GM12878 (cell line): ENCODE results near the gene HOPX. TPM values are rescaled to one million over a fixed set of nuclear protein-coding genes. Genes with fewer than 3 reads are reported as not detected.

Source experiments
- BHLHE40 ChIP-seq, 2 experiments: fragments of 450-650 bp in 1 of 2; IDR thresholded peaks; 2 replicates each; pipeline ENCODE4 v1.6.1; 2011 to 2017; ENCODE audit warnings: low read depth in 2 of 2, borderline replicate concordance in 1 of 2, improper control_type of control experiment in 1 of 2, low read length in 1 of 2, mild to moderate bottlenecking in 1 of 2
- BMI1 ChIP-seq: fragments of 450-650 bp; IDR thresholded peaks from 2 replicates; pipeline ENCODE4 v1.6.1; 2016; ENCODE audit warnings: mild to moderate bottlenecking, moderate library complexity, borderline replicate concordance
- CREB1 ChIP-seq: IDR thresholded peaks from 2 replicates; pipeline ENCODE4 v1.6.1; 2012; ENCODE audit warnings: low read depth, mild to moderate bottlenecking, inconsistent platforms
- E2F4 ChIP-seq: IDR thresholded peaks from 2 replicates; pipeline ENCODE4 v1.6.1; 2012; ENCODE audit warnings: low read depth, low read length, improper control_type of control experiment
- HCFC1 ChIP-seq: fragments of 150-350 bp; IDR thresholded peaks from 2 replicates; pipeline ENCODE4 v1.6.1; 2014; ENCODE audit warnings: low read length
- IRF4 ChIP-seq: IDR thresholded peaks from 2 replicates; pipeline ENCODE4 v1.6.1; 2011; ENCODE audit warnings: low read depth, low read length
- NFIC ChIP-seq: IDR thresholded peaks from 2 replicates; pipeline ENCODE4 v1.6.1; 2012; ENCODE audit warnings: low read depth, mild to moderate bottlenecking, inconsistent platforms, low read length, moderate library complexity
- RAD51 ChIP-seq: fragments of 450-650 bp; IDR thresholded peaks from 2 replicates; pipeline ENCODE4 v1.6.1; 2016; ENCODE audit warnings: moderate library complexity, mild to moderate bottlenecking, inconsistent platforms
- RB1 ChIP-seq: fragments of 450-650 bp; formaldehyde crosslinking; IDR thresholded peaks from 2 replicates; pipeline ENCODE4 v1.6.1; 2017; ENCODE audit warnings: mild to moderate bottlenecking, borderline replicate concordance
- polyA plus RNA-seq, 11 experiments: library from polyadenylated mRNA; depleted of rRNA in 4 of 11; unstranded in 6 of 11; stranded (reverse) in 5 of 11; fragments of >200 nt; fragmentation: Nextera tagmentation in 4 of 11; fragmentation: Illumina TruSeq in 1 of 11; extraction: Ambion mirVana in 4 of 11; extraction: Trizol in 1 of 11; gene quantifications; 1 replicate in 1 of 11; 2 replicates in 10 of 11; pipeline versions ENCODE4 v1.2.1 to v1.2.3, GENCODE V29; 2011 to 2016; ENCODE audit warnings: inconsistent platforms in 2 of 11, missing spikeins in 2 of 11, low read depth in 1 of 11
- total RNA-seq, 4 experiments: library from RNA; depleted of rRNA in 3 of 4; stranded (reverse); fragments of >200 nt in 3 of 4; fragmentation: Illumina TruSeq in 1 of 4; extraction: Trizol in 1 of 4; gene quantifications; 2 replicates each; pipeline versions ENCODE4 v1.2.1 to v1.2.3, GENCODE V29; 2013 to 2021
- TF ChIP-seq, protein P1 (sequence below): fragments of 450-650 bp; conservative IDR thresholded peaks from 2 replicates; pipeline ENCODE4 v1.6.1; 2017; ENCODE audit warnings: mild to moderate bottlenecking, moderate library complexity
- TF ChIP-seq, protein P2 (sequence below): IDR thresholded peaks from 2 replicates; pipeline ENCODE4 v1.6.1; 2011; ENCODE audit warnings: low read depth, low read length, improper control_type of control experiment, borderline replicate concordance

The HOPX gene
- total and polyA plus RNA-seq, 10 of the 15 experiments (the other 5 are each of a cell fraction or from before 2014, with no cell fraction given), result 0.11 to 0.40 (median 0.23) TPM; not detected in 4

DNA sequence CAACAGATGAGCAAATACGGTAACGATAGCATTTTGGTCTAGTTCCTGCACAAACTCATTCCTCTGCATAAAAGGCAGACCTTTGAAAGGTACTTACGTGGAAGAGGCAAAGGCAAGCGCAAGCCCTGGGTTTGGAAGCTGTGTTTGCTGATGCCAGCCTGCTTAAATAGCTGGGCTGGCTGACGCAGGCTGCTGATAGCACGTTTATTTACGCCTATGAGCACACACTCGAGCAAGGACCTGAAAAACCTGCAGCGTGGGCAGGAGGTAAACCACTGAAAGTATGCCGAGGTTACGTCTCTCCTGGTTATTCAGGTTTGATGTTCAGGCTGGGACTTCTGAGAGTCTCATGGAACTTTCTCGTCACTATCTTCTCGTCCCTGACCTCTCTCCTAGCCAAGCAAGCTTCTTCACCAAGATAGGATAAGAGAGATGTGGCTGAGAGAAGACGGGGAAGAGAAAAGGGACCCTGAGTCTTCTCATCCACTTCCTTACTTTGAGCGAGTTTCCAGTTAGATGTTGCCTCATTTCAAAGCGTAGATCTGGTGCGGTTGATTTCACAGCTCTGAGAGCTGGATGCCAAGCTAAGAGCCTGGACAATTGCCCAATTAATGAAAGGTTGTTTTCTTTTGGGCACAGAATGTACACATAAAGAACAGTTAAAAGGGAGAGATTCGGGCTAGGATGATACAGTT, at the start of gene HOPX (continued):
- TF ChIP-seq, protein P1, sequence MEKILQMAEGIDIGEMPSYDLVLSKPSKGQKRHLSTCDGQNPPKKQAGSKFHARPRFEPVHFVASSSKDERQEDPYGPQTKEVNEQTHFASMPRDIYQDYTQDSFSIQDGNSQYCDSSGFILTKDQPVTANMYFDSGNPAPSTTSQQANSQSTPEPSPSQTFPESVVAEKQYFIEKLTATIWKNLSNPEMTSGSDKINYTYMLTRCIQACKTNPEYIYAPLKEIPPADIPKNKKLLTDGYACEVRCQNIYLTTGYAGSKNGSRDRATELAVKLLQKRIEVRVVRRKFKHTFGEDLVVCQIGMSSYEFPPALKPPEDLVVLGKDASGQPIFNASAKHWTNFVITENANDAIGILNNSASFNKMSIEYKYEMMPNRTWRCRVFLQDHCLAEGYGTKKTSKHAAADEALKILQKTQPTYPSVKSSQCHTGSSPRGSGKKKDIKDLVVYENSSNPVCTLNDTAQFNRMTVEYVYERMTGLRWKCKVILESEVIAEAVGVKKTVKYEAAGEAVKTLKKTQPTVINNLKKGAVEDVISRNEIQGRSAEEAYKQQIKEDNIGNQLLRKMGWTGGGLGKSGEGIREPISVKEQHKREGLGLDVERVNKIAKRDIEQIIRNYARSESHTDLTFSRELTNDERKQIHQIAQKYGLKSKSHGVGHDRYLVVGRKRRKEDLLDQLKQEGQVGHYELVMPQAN, result no peak
- TF ChIP-seq RAD51, result no peak
- no peak for TF ChIP-seq IRF4
- TF ChIP-seq, protein P2, sequence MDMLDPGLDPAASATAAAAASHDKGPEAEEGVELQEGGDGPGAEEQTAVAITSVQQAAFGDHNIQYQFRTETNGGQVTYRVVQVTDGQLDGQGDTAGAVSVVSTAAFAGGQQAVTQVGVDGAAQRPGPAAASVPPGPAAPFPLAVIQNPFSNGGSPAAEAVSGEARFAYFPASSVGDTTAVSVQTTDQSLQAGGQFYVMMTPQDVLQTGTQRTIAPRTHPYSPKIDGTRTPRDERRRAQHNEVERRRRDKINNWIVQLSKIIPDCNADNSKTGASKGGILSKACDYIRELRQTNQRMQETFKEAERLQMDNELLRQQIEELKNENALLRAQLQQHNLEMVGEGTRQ, result no peak
- no peak for TF ChIP-seq E2F4
- no peak for TF ChIP-seq BMI1
- TF ChIP-seq NFIC, result peak; percentile 37; the same call in 1 of the 2 replicates
- TF ChIP-seq RB1, result no peak
- TF ChIP-seq HCFC1, result no peak
- TF ChIP-seq CREB1, result peak; percentile 68
- peak; percentile 48 to 58; a peak in 2 of 4 replicates for TF ChIP-seq BHLHE40 (IDR thresholded peaks at IDR 0.05; ENCODE audit: borderline replicate concordance in 1 of 2, low read depth in 2 of 2, low read length in 1 of 2)
